Endodermal cell (in vitro differentiated cells): ENCODE measurements around the gene ITGA8. TPM values are rescaled to one million over a fixed set of nuclear protein-coding genes. Genes with fewer than 3 reads are reported as not detected.
"Not testable (repeated sequence)": the region's sequence is repeated elsewhere in the genome, so short reads cannot be mapped to it uniquely, and the experiment has no call there.

ENCODE experiments used
- DNase-seq: peaks from one replicate; pipeline ENCODE4 v3.0.0-alpha.2; 2017
- H3K27ac ChIP-seq: 2 replicates; pipeline ENCODE4 v1.5.1; 2013; ENCODE audit warnings: mild to moderate bottlenecking, low read depth, low read length, moderate library complexity
- H3K27me3 ChIP-seq: 2 replicates; pipeline ENCODE4 v1.6.1; 2013; ENCODE audit warnings: mild to moderate bottlenecking, low read length, moderate library complexity; ENCODE audit not compliant: insufficient read depth, control insufficient read depth, poor library complexity, severe bottlenecking
- H3K36me3 ChIP-seq: 2 replicates; pipeline ENCODE4 v1.7.0; 2013; ENCODE audit warnings: mild to moderate bottlenecking, low read length, moderate library complexity; ENCODE audit not compliant: control insufficient read depth, insufficient read depth
- H3K4me1 ChIP-seq: one replicate; pipeline ENCODE4 v1.7.0; 2013; ENCODE audit warnings: low read length; ENCODE audit not compliant: control insufficient read depth, insufficient read depth
- H3K4me3 ChIP-seq: 2 replicates; pipeline ENCODE4 v1.5.1; 2013; ENCODE audit warnings: mild to moderate bottlenecking, low read length, moderate library complexity
- H3K9ac ChIP-seq: 2 replicates; pipeline ENCODE4 v1.6.1; 2013; ENCODE audit warnings: mild to moderate bottlenecking, low read length, moderate library complexity; ENCODE audit not compliant: poor library complexity, severe bottlenecking; ENCODE audit errors: extremely low read depth
- H3K9me3 ChIP-seq: 2 replicates; pipeline ENCODE4 v1.6.1; 2013; ENCODE audit warnings: mild to moderate bottlenecking, low read length, moderate library complexity; ENCODE audit not compliant: control insufficient read depth
- H3K27ac Mint-ChIP-seq: 2 replicates; pipeline ENCODE4 v1.8.0; 2020; ENCODE audit warnings: mixed read lengths
- H3K27me3 Mint-ChIP-seq: 2 replicates; pipeline ENCODE4 v1.8.0; 2021; ENCODE audit warnings: mild to moderate bottlenecking, mixed read lengths; ENCODE audit not compliant: insufficient read depth
- H3K36me3 Mint-ChIP-seq: 2 replicates; pipeline ENCODE4 v1.8.0; 2020; ENCODE audit warnings: low read depth, mixed read lengths
- H3K4me1 Mint-ChIP-seq: 2 replicates; pipeline ENCODE4 v1.8.0; 2020; ENCODE audit warnings: mixed read lengths
- H3K4me3 Mint-ChIP-seq: 2 replicates; pipeline ENCODE4 v1.8.0; 2020; ENCODE audit warnings: mild to moderate bottlenecking, moderate library complexity, mixed read lengths
- H3K9me3 Mint-ChIP-seq: 2 replicates; pipeline ENCODE4 v1.8.0; 2020; ENCODE audit warnings: mild to moderate bottlenecking, mixed read lengths
- CTCF ChIP-seq: fragments of 200-600 bp; sonication (generic); conservative IDR thresholded peaks from 2 replicates; pipeline ENCODE4 v1.5.0; 2021; ENCODE audit warnings: antibody characterized with exemption, mild to moderate bottlenecking
- WGBS, 2 experiments: methylation state at CpG; one replicate each; pipeline versions ENCODE4 v1.1.5 to v1.1.7; 2013; ENCODE audit warnings: missing lambda C conversion rate in 2 of 2, mixed read lengths in 1 of 2; ENCODE audit not compliant: insufficient coverage in 1 of 2, insufficient read length in 1 of 2; 5-methylcytosine and 5-hydroxymethylcytosine counted together
- total RNA-seq, 2 donors: library from RNA; stranded (reverse); fragmentation: NEBNext Ultra II Directional in 1 of 2; extraction: Animal tissue kit (Norgen Biotek cat#: 25700) in 1 of 2; gene quantifications; 2 replicates in 1 of 2; 3 replicates in 1 of 2; pipeline ENCODE4 v1.2.1, GENCODE V29; 2021

The ITGA8 gene
- total RNA-seq, 2 donors from 2014 or later, result 0.24 to 0.40 TPM

GRCh38 chr10:15476337-15476736 lies 243.4 kb downstream of the ITGA8 start:
- Mint-ChIP-seq H3K36me3 (no peaks in the 10 kb centered on the region), H3K27me3 (peaks cover 28% of the 10 kb centered on the region)
- H3K27me3 ChIP-seq, result no peaks in the 10 kb centered on the region

GRCh38 chr10:15475439-15475838 lies 244.3 kb downstream of the ITGA8 start:
- H3K27ac Mint-ChIP-seq, H3K9me3 Mint-ChIP-seq, H3K36me3 Mint-ChIP-seq, H3K27me3 ChIP-seq, DNase-seq, H3K36me3 ChIP-seq, H3K4me3 Mint-ChIP-seq, H3K4me3 ChIP-seq, H3K9me3 ChIP-seq, H3K27ac ChIP-seq, H3K9ac ChIP-seq: not testable (repeated sequence)
- Mint-ChIP-seq H3K4me1 (peaks cover 65% of the 10 kb centered on the region), H3K27me3 (peaks cover 35% of the 10 kb centered on the region)
- H3K4me1 ChIP-seq, result peaks cover 14% of the 10 kb centered on the region

More at GRCh38 chr10:15476337-15476736, 243.4 kb downstream of the ITGA8 start:
- Mint-ChIP-seq H3K9me3 (no peaks in the 10 kb centered on the region), H3K4me1 (peaks cover 59% of the 10 kb centered on the region), H3K27ac (no peak overlapping the region), H3K4me3 (no peak overlapping the region)
- peaks cover 14% of the 10 kb centered on the region for H3K4me1 ChIP-seq
- no peak overlapping the region for H3K9ac ChIP-seq
- no peaks in the 10 kb centered on the region for H3K36me3 ChIP-seq
- WGBS, 2 experiments, result 85 to 97% methylated on average over 2 to 4 of the region's 4 CpGs
- DNase-seq, result no peak
- H3K27ac ChIP-seq, result no peak overlapping the region
- H3K4me3 ChIP-seq, result no peak overlapping the region
- H3K9me3 ChIP-seq, result no peaks in the 10 kb centered on the region
- no peak for TF ChIP-seq CTCF

DNA sequence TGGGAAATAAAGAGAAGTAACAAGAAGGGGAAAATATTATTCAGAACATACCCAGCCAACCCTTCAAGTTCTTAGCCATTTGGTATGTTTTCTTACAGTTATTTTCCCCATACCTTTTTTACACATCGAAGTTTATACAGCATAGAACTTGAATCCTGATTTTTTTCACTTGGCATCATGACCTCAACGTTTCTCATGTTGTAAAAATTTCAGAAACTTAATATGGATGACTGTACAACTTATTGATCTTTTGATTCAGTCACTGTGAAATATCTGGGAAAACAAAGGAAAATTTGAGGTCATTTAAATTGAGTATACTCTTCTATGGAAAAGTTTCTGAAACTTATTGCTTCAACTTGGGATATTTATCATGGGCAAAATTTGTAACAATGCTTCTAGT lies 245.1 kb downstream of the ITGA8 start:
- H3K27ac Mint-ChIP-seq, result no peak overlapping the region
- WGBS, 2 experiments, result 78 to 89% methylated on average over 1 to 2 of the region's 2 CpGs

More for the DNA sequence above, 245.1 kb downstream of the ITGA8 start:
- no peak for DNase-seq
- peaks cover 64% of the 10 kb centered on the region for H3K4me1 Mint-ChIP-seq
- H3K9ac ChIP-seq, result no peak overlapping the region
- H3K36me3 Mint-ChIP-seq, result no peaks in the 10 kb centered on the region
- H3K27me3 Mint-ChIP-seq, result peaks cover 35% of the 10 kb centered on the region
- no peaks in the 10 kb centered on the region for H3K27me3 ChIP-seq
- H3K9me3 ChIP-seq, result no peaks in the 10 kb centered on the region
- no peak overlapping the region for H3K4me3 ChIP-seq
- no peaks in the 10 kb centered on the region for H3K9me3 Mint-ChIP-seq
- TF ChIP-seq CTCF, result no peak
- H3K4me1 ChIP-seq, result peaks cover 14% of the 10 kb centered on the region
- H3K27ac ChIP-seq, result no peak overlapping the region
- H3K36me3 ChIP-seq, result no peaks in the 10 kb centered on the region
- no peak overlapping the region for H3K4me3 Mint-ChIP-seq
